IPS-18a (cell line): ENCODE measurements around the gene CDC14A.
A peak's percentile ranks its signal among the peaks of the same experiment; 100 is the strongest.

Experiments used
- H3K27ac ChIP-seq: one replicate; pipeline ENCODE4 v1.5.1; 2013; ENCODE audit warnings: low read length
- H3K27me3 ChIP-seq: one replicate; pipeline ENCODE4 v1.6.1; 2013; ENCODE audit warnings: mild to moderate bottlenecking, low read length; ENCODE audit not compliant: control insufficient read depth, insufficient read depth
- H3K36me3 ChIP-seq: one replicate; pipeline ENCODE4 v1.6.1; 2013; ENCODE audit warnings: low read depth, low read length; ENCODE audit not compliant: control insufficient read depth
- H3K4me1 ChIP-seq: one replicate; pipeline ENCODE4 v1.6.1; 2013; ENCODE audit warnings: low read depth, low read length; ENCODE audit not compliant: control insufficient read depth
- H3K4me3 ChIP-seq: one replicate; pipeline ENCODE4 v1.5.1; 2013; ENCODE audit warnings: low read length
- H3K9ac ChIP-seq: one replicate; pipeline ENCODE4 v1.6.1; 2013; ENCODE audit warnings: mild to moderate bottlenecking, low read length, moderate library complexity
- H3K9me3 ChIP-seq: one replicate; pipeline ENCODE4 v1.6.1; 2013; ENCODE audit warnings: low read depth, low read length; ENCODE audit not compliant: control insufficient read depth

Gene CDC14A

GRCh38 chr1:100352267-100353070 is at the start of gene CDC14A:
CDC14A (plus strand) TSS chr1:100352506; CDS start chr1:100352955, 449 bp downstream.
- Histone ChIP-seq H3K9ac (peak within 1 kb of the TSS; percentile 85), H3K27ac (peak within 1 kb of the TSS; percentile 88), H3K4me3 (peak within 1 kb of the TSS; percentile 96), H3K36me3 (peaks cover 5% of the 10 kb centered on the region), H3K4me1 (peaks cover 17% of the 10 kb centered on the region), H3K9me3 (no peaks in the 10 kb centered on the region), H3K27me3 (no peaks in the 10 kb centered on the region)

GRCh38 chr1:100302739-100303138 is 49.6 kb upstream of the CDC14A start:
- H3K9ac ChIP-seq, result no peak overlapping the region
- no peaks in the 10 kb centered on the region for H3K27me3 ChIP-seq
- no peaks in the 10 kb centered on the region for H3K9me3 ChIP-seq
- H3K27ac ChIP-seq, result no peak overlapping the region
- no peaks in the 10 kb centered on the region for H3K36me3 ChIP-seq
- peaks cover 29% of the 10 kb centered on the region for H3K4me1 ChIP-seq
- H3K4me3 ChIP-seq, result no peak overlapping the region

GRCh38 chr1:100304227-100304626 is 48.1 kb upstream of the CDC14A start:
- Histone ChIP-seq H3K4me1 (peaks cover 15% of the 10 kb centered on the region), H3K9me3 (no peaks in the 10 kb centered on the region), H3K27ac (no peak overlapping the region), H3K4me3 (no peak overlapping the region), H3K27me3 (no peaks in the 10 kb centered on the region), H3K36me3 (no peaks in the 10 kb centered on the region), H3K9ac (no peak overlapping the region)

- Histone ChIP-seq H3K4me3 (no peak overlapping the region), H3K27me3 (no peaks in the 10 kb centered on the region), H3K36me3 (no peaks in the 10 kb centered on the region), H3K9ac (no peak overlapping the region), H3K9me3 (no peaks in the 10 kb centered on the region), H3K4me1 (peaks cover 15% of the 10 kb centered on the region), H3K27ac (peak overlapping the region; percentile 13)
These were observed 47.4 kb upstream of the CDC14A start for GRCh38 chr1:100304921-100305320.

GRCh38 chr1:100305954-100306353 is 46.4 kb upstream of the CDC14A start:
- no peaks in the 10 kb centered on the region for H3K27me3 ChIP-seq
- no peak overlapping the region for H3K9ac ChIP-seq
- H3K4me3 ChIP-seq, result no peak overlapping the region
- no peak overlapping the region for H3K27ac ChIP-seq
- H3K9me3 ChIP-seq, result no peaks in the 10 kb centered on the region
- no peaks in the 10 kb centered on the region for H3K36me3 ChIP-seq
- peaks cover 15% of the 10 kb centered on the region for H3K4me1 ChIP-seq

GRCh38 chr1:100306735-100307313 is 45.5 kb upstream of the CDC14A start:
- H3K4me3 ChIP-seq, result no peak overlapping the region
- H3K4me1 ChIP-seq, result peaks cover 15% of the 10 kb centered on the region
- H3K9me3 ChIP-seq, result no peaks in the 10 kb centered on the region
- no peaks in the 10 kb centered on the region for H3K36me3 ChIP-seq
- no peak overlapping the region for H3K27ac ChIP-seq
- H3K9ac ChIP-seq, result no peak overlapping the region
- H3K27me3 ChIP-seq, result no peaks in the 10 kb centered on the region

GRCh38 chr1:100308777-100309176 is 43.5 kb upstream of the CDC14A start:
- H3K4me3 ChIP-seq, result no peak overlapping the region
- peaks cover 15% of the 10 kb centered on the region for H3K4me1 ChIP-seq
- no peaks in the 10 kb centered on the region for H3K27me3 ChIP-seq
- no peaks in the 10 kb centered on the region for H3K36me3 ChIP-seq
- no peak overlapping the region for H3K9ac ChIP-seq
- H3K9me3 ChIP-seq, result no peaks in the 10 kb centered on the region
- H3K27ac ChIP-seq, result no peak overlapping the region

- no peaks in the 10 kb centered on the region for H3K9me3 ChIP-seq
- no peak overlapping the region for H3K27ac ChIP-seq
- no peaks in the 10 kb centered on the region for H3K27me3 ChIP-seq
- H3K4me3 ChIP-seq, result no peak overlapping the region
- no peaks in the 10 kb centered on the region for H3K36me3 ChIP-seq
- peaks cover 10% of the 10 kb centered on the region for H3K4me1 ChIP-seq
- no peak overlapping the region for H3K9ac ChIP-seq
These were observed 42.4 kb upstream of the CDC14A start for GRCh38 chr1:100309863-100310262.

- Histone ChIP-seq H3K9ac (no peak overlapping the region), H3K4me1 (no peaks in the 10 kb centered on the region), H3K27me3 (no peaks in the 10 kb centered on the region), H3K9me3 (peaks cover 6% of the 10 kb centered on the region), H3K36me3 (no peaks in the 10 kb centered on the region), H3K4me3 (no peak overlapping the region), H3K27ac (no peak overlapping the region)
These were observed 38.9 kb upstream of the CDC14A start for GRCh38 chr1:100313382-100313781.

- H3K27ac ChIP-seq, result no peak overlapping the region
- no peaks in the 10 kb centered on the region for H3K4me1 ChIP-seq
- no peaks in the 10 kb centered on the region for H3K27me3 ChIP-seq
- H3K9me3 ChIP-seq, result peaks cover 12% of the 10 kb centered on the region
- H3K4me3 ChIP-seq, result no peak overlapping the region
- no peaks in the 10 kb centered on the region for H3K36me3 ChIP-seq
- H3K9ac ChIP-seq, result no peak overlapping the region
These were observed 35.7 kb upstream of the CDC14A start for GRCh38 chr1:100316622-100317021.

GRCh38 chr1:100320311-100321099 is 31.8 kb upstream of the CDC14A start:
- Histone ChIP-seq H3K36me3 (no peaks in the 10 kb centered on the region), H3K9me3 (peaks cover 8% of the 10 kb centered on the region), H3K4me1 (peaks cover 8% of the 10 kb centered on the region), H3K9ac (no peak overlapping the region), H3K27ac (no peak overlapping the region), H3K4me3 (no peak overlapping the region), H3K27me3 (no peaks in the 10 kb centered on the region)
